ENCODE results near the gene MTHFD2L. TPM values are rescaled to one million over a fixed set of nuclear protein-coding genes. Genes with fewer than 3 reads are reported as not detected.

The MTHFD2L gene
- total RNA-seq, 1 experiment from 2014 or later = 11.6 TPM

GRCh38 chr4:74315376-74315775, 157.5 kb downstream of the MTHFD2L start:
- no peak overlapping the region for H2BK5ac ChIP-seq (ENCODE audit: insufficient read length, low read length)
- H3K56ac ChIP-seq (ENCODE audit: insufficient read length, low read depth, low read length) = no peak overlapping the region
- H2AFZ ChIP-seq (ENCODE audit: low read length) = no peak overlapping the region
- H4K5ac ChIP-seq (ENCODE audit: insufficient read length, low read depth, low read length) = no peak overlapping the region
- no peak for DNase-seq
- H3K18ac ChIP-seq (ENCODE audit: insufficient read length, low read depth, low read length) = no peak overlapping the region
- Mint-ChIP-seq H3K27ac (no peak overlapping the region), H3K4me1 (peaks cover 3 to 4% of the 10 kb centered on the region in 2 experiments), H3K27me3 (ENCODE audit: low read depth) (no peaks in the 10 kb centered on the region), H3K4me3 (no peak overlapping the region), H3K36me3 (ENCODE audit: insufficient read depth in 1 of 3, low read depth in 3 of 3) (no peaks in the 10 kb centered on the region), H3K9me3 (no peaks in the 10 kb centered on the region; a peak in 1 of 5 replicates)
- H3K23me2 ChIP-seq (ENCODE audit: insufficient read length, low read depth, low read length, poor library complexity, severe bottlenecking) = no peaks in the 10 kb centered on the region
- H3K4ac ChIP-seq (ENCODE audit: low read depth, low read length) = no peak overlapping the region
- H4K91ac ChIP-seq (ENCODE audit: insufficient read length, low read depth, low read length) = no peak overlapping the region
- H2BK12ac ChIP-seq (ENCODE audit: insufficient read length, low read depth, low read length) = no peak overlapping the region
- no peak overlapping the region for H3K9ac ChIP-seq (ENCODE audit: extremely low read depth, insufficient read length, low read length)
- H2BK20ac ChIP-seq (ENCODE audit: low read depth, low read length, poor library complexity, severe bottlenecking) = no peak overlapping the region
- no peak overlapping the region for H3T11ph ChIP-seq (ENCODE audit: low read length)
- H3K27me3 ChIP-seq (ENCODE audit: insufficient read depth, low read length) = no peaks in the 10 kb centered on the region
- H4K20me1 ChIP-seq (ENCODE audit: control insufficient read depth, insufficient read depth, insufficient read length) = no peaks in the 10 kb centered on the region
- H2BK15ac ChIP-seq (ENCODE audit: low read depth, low read length) = no peak overlapping the region
- H3K4me2 ChIP-seq (ENCODE audit: insufficient read depth, insufficient read length, low read length) = no peak overlapping the region
- no peak overlapping the region for H3K27ac ChIP-seq (ENCODE audit: insufficient read length, low read depth, low read length)
- H2BK120ac ChIP-seq (ENCODE audit: low read depth, low read length, poor library complexity, severe bottlenecking) = no peak overlapping the region
- H3K79me2 ChIP-seq (ENCODE audit: insufficient read depth, low read length) = no peaks in the 10 kb centered on the region
- H3K79me1 ChIP-seq (ENCODE audit: insufficient read depth, low read depth, low read length, poor library complexity, severe bottlenecking) = no peaks in the 10 kb centered on the region
- no CpG with 5 or more reads among the region's 5 CpGs for WGBS (ENCODE audit: extremely low coverage, insufficient read length, low lambda C conversion rate)
- no peak overlapping the region for H3K23ac ChIP-seq (ENCODE audit: insufficient read length, low read depth, low read length)
- TF ChIP-seq CTCF (conservative IDR thresholded peaks at IDR 0.05) = no peak
- no peak overlapping the region for H4K8ac ChIP-seq (replicated peaks; ENCODE audit: insufficient read length, low read depth, low read length)
- H2AK5ac ChIP-seq (ENCODE audit: insufficient read length, low read length) = no peak overlapping the region
- H3K14ac ChIP-seq (ENCODE audit: insufficient read depth, low read length) = no peak overlapping the region
- H3K4me1 ChIP-seq (ENCODE audit: insufficient read depth, low read length) = no peaks in the 10 kb centered on the region
- H3K9me3 ChIP-seq (ENCODE audit: control insufficient read depth, low read depth, low read length) = no peaks in the 10 kb centered on the region

All from H9 (cell line).